Memory B cell (primary cell): Measurements from ENCODE around the gene EPDR1.

Source experiments
- ATAC-seq: fragments of 150-1000 bp; cut with Tn5 transposase; 2 replicates; pipeline ENCODE4 v1.10.0; 2021; ENCODE audit warnings: low read depth, mild to moderate bottlenecking, moderate library complexity
- DNase-seq, 2 donors: peaks; one replicate each; pipeline ENCODE4 v3.0.0; 2022; ENCODE audit warnings: low spot score in 2 of 2
- H3K27ac Mint-ChIP-seq: one replicate; pipeline ENCODE4 v1.8.0; 2022; ENCODE audit warnings: mild to moderate bottlenecking, moderate library complexity, mixed read lengths
- H3K27me3 Mint-ChIP-seq: one replicate; pipeline ENCODE4 v1.8.0; 2022; ENCODE audit warnings: mixed read lengths
- H3K36me3 Mint-ChIP-seq: one replicate; pipeline ENCODE4 v1.8.0; 2022; ENCODE audit warnings: mild to moderate bottlenecking, mixed read lengths
- H3K4me1 Mint-ChIP-seq: one replicate; pipeline ENCODE4 v1.8.0; 2022; ENCODE audit warnings: mixed read lengths
- H3K4me3 Mint-ChIP-seq: one replicate; pipeline ENCODE4 v1.8.0; 2022; ENCODE audit warnings: mild to moderate bottlenecking, moderate library complexity, mixed read lengths
- H3K9me3 Mint-ChIP-seq: one replicate; pipeline ENCODE4 v1.8.0; 2022; ENCODE audit warnings: mixed read lengths

Gene EPDR1

GRCh38 chr7:37977243-37977642, 56.8 kb downstream of the EPDR1 start:
- H3K27me3 Mint-ChIP-seq: no peaks in the 10 kb centered on the region
- H3K36me3 Mint-ChIP-seq: no peaks in the 10 kb centered on the region
- no peak overlapping the region for H3K27ac Mint-ChIP-seq
- no peaks in the 10 kb centered on the region for H3K4me1 Mint-ChIP-seq
- H3K9me3 Mint-ChIP-seq: no peaks in the 10 kb centered on the region
- no peak for ATAC-seq
- no peak overlapping the region for H3K4me3 Mint-ChIP-seq
- no peak for DNase-seq

- Mint-ChIP-seq H3K36me3 (no peaks in the 10 kb centered on the region), H3K27me3 (peaks cover 2% of the 10 kb centered on the region), H3K27ac (no peak overlapping the region), H3K9me3 (no peaks in the 10 kb centered on the region), H3K4me1 (no peaks in the 10 kb centered on the region), H3K4me3 (no peak overlapping the region)
- ATAC-seq (no peak), DNase-seq (no peak)
Observed at GRCh38 chr7:37981664-37982063, 61.2 kb downstream of the EPDR1 start.

GRCh38 chr7:37982423-37982822, 62.0 kb downstream of the EPDR1 start:
- DNase-seq: no peak
- H3K9me3 Mint-ChIP-seq: no peaks in the 10 kb centered on the region

GRCh38 chr7:37984750-37985390, 64.4 kb downstream of the EPDR1 start:
- DNase-seq (no peak), ATAC-seq (no peak)
- H3K9me3 Mint-ChIP-seq: no peaks in the 10 kb centered on the region
- H3K27me3 Mint-ChIP-seq: peaks cover 2% of the 10 kb centered on the region
- H3K4me3 Mint-ChIP-seq: no peak overlapping the region
- H3K36me3 Mint-ChIP-seq: no peaks in the 10 kb centered on the region
- no peak overlapping the region for H3K27ac Mint-ChIP-seq
- no peaks in the 10 kb centered on the region for H3K4me1 Mint-ChIP-seq

More at GRCh38 chr7:37982423-37982822, 62.0 kb downstream of the EPDR1 start:
- H3K36me3 Mint-ChIP-seq: no peaks in the 10 kb centered on the region
- no peak for ATAC-seq
- H3K27ac Mint-ChIP-seq: no peak overlapping the region
- H3K27me3 Mint-ChIP-seq: peaks cover 2% of the 10 kb centered on the region
- H3K4me3 Mint-ChIP-seq: no peak overlapping the region
- H3K4me1 Mint-ChIP-seq: no peaks in the 10 kb centered on the region

GRCh38 chr7:37986908-37987330, 66.5 kb downstream of the EPDR1 start:
- Mint-ChIP-seq H3K4me1 (no peaks in the 10 kb centered on the region), H3K4me3 (no peak overlapping the region), H3K9me3 (no peaks in the 10 kb centered on the region), H3K36me3 (no peaks in the 10 kb centered on the region), H3K27ac (no peak overlapping the region), H3K27me3 (peaks cover 5% of the 10 kb centered on the region)
- DNase-seq: no peak
- ATAC-seq: no peak

- ATAC-seq: no peak
- Mint-ChIP-seq H3K4me1 (no peaks in the 10 kb centered on the region), H3K9me3 (no peaks in the 10 kb centered on the region), H3K27me3 (peaks cover 7% of the 10 kb centered on the region), H3K27ac (no peak overlapping the region), H3K36me3 (no peaks in the 10 kb centered on the region), H3K4me3 (no peak overlapping the region)
- DNase-seq: no peak
Observed at GRCh38 chr7:37987732-37988131, 67.3 kb downstream of the EPDR1 start.

GRCh38 chr7:37988721-37989650, 68.5 kb downstream of the EPDR1 start:
- Mint-ChIP-seq H3K27me3 (peaks cover 5% of the 10 kb centered on the region), H3K27ac (no peak overlapping the region), H3K4me1 (no peaks in the 10 kb centered on the region), H3K36me3 (no peaks in the 10 kb centered on the region), H3K9me3 (no peaks in the 10 kb centered on the region), H3K4me3 (no peak overlapping the region)
- DNase-seq (no peak), ATAC-seq (no peak)

GRCh38 chr7:37990337-37990736, 69.9 kb downstream of the EPDR1 start:
- Mint-ChIP-seq H3K27ac (no peak overlapping the region), H3K36me3 (no peaks in the 10 kb centered on the region)
- no peak for ATAC-seq

GRCh38 chr7:37993060-37993501, 72.6 kb downstream of the EPDR1 start:
- DNase-seq (no peak), ATAC-seq (no peak)
- Mint-ChIP-seq H3K4me3 (no peak overlapping the region), H3K27me3 (peaks cover 5% of the 10 kb centered on the region), H3K27ac (no peak overlapping the region), H3K9me3 (peaks cover 3% of the 10 kb centered on the region), H3K4me1 (no peaks in the 10 kb centered on the region), H3K36me3 (no peaks in the 10 kb centered on the region)

More at GRCh38 chr7:37990337-37990736, 69.9 kb downstream of the EPDR1 start:
- H3K9me3 Mint-ChIP-seq: no peaks in the 10 kb centered on the region
- peaks cover 5% of the 10 kb centered on the region for H3K27me3 Mint-ChIP-seq
- H3K4me3 Mint-ChIP-seq: no peak overlapping the region
- H3K4me1 Mint-ChIP-seq: no peaks in the 10 kb centered on the region
- DNase-seq: no peak

- DNase-seq: no peak
- no peak overlapping the region for H3K27ac Mint-ChIP-seq
- no peak for ATAC-seq
- no peak overlapping the region for H3K4me3 Mint-ChIP-seq
- peaks cover 3% of the 10 kb centered on the region for H3K9me3 Mint-ChIP-seq
- H3K27me3 Mint-ChIP-seq: no peaks in the 10 kb centered on the region
- H3K4me1 Mint-ChIP-seq: no peaks in the 10 kb centered on the region
- H3K36me3 Mint-ChIP-seq: no peaks in the 10 kb centered on the region
Observed at GRCh38 chr7:37999673-38000072, 79.2 kb downstream of the EPDR1 start.

- Mint-ChIP-seq H3K36me3 (no peaks in the 10 kb centered on the region), H3K27ac (no peak overlapping the region), H3K9me3 (peaks cover 3% of the 10 kb centered on the region), H3K4me1 (no peaks in the 10 kb centered on the region), H3K4me3 (no peak overlapping the region), H3K27me3 (no peaks in the 10 kb centered on the region)
- DNase-seq (no peak), ATAC-seq (no peak)
Observed at GRCh38 chr7:38000272-38000671, 79.8 kb downstream of the EPDR1 start.
